Kidney (tissue), 14 donors: ENCODE results near the gene KCTD11. TPM values are rescaled to one million over a fixed set of nuclear protein-coding genes. Genes with fewer than 3 reads are reported as not detected.
A peak's percentile ranks its signal among the peaks of the same experiment; 100 is the strongest.

Experiments used
- DNase-seq, 5 donors: peaks; one replicate each; pipeline ENCODE4 v3.0.0-alpha.2; 2013 to 2020
- FAIRE-seq: peaks from 2 replicates; lab custom pipeline; 2012; peaks lifted over from hg19 to GRCh38; lab: Jason Lieb, UNC
- H3K27ac ChIP-seq, 2 donors: one replicate each; pipeline ENCODE4 v1.7.0; 2013; ENCODE audit warnings: low read depth in 2 of 2, low read length in 2 of 2, inconsistent platforms in 1 of 2
- H3K27me3 ChIP-seq: one replicate; pipeline ENCODE4 v1.7.1; 2013; ENCODE audit warnings: low read length, inconsistent platforms; ENCODE audit not compliant: control insufficient read depth, insufficient read depth
- H3K36me3 ChIP-seq, 3 donors: one replicate each; pipeline versions ENCODE4 v1.7.0 to v1.7.1; 2013; ENCODE audit warnings: low read length in 3 of 3, control low read depth in 1 of 3, inconsistent platforms in 1 of 3; ENCODE audit not compliant: insufficient read depth in 3 of 3, control insufficient read depth in 2 of 3
- H3K4me1 ChIP-seq, 3 donors: one replicate each; pipeline versions ENCODE4 v1.7.0 to v1.7.1; 2013; ENCODE audit warnings: low read length in 3 of 3, inconsistent platforms in 1 of 3, low read depth in 1 of 3; ENCODE audit not compliant: control insufficient read depth in 2 of 3, insufficient read depth in 2 of 3
- H3K4me3 ChIP-seq, 3 donors: one replicate each; pipeline versions ENCODE4 v1.7.0 to v1.8.1; 2013; ENCODE audit warnings: low read length in 3 of 3, control low read depth in 1 of 3, inconsistent platforms in 1 of 3
- H3K9ac ChIP-seq, 3 donors: one replicate each; pipeline versions ENCODE4 v1.7.0 to v1.7.1; 2013; ENCODE audit warnings: low read length in 3 of 3, control low read depth in 1 of 3, inconsistent platforms in 1 of 3
- H3K9me3 ChIP-seq, 3 donors: one replicate each; pipeline versions ENCODE4 v1.7.0 to v1.7.1; 2013; ENCODE audit warnings: low read length in 3 of 3, control low read depth in 1 of 3, inconsistent platforms in 1 of 3; ENCODE audit not compliant: control insufficient read depth in 2 of 3, insufficient read depth in 1 of 3
- CTCF ChIP-seq: IDR thresholded peaks from 3 replicates; pipeline ENCODE4 v1.5.1; 2012; ENCODE audit warnings: mild to moderate bottlenecking, moderate library complexity, borderline replicate concordance; ENCODE audit not compliant: insufficient read depth; ENCODE audit errors: extremely low read depth
- intact Hi-C: fragments of 100-400 bp; cut with DNase I; formaldehyde crosslinking; loops from one replicate; pipeline ENCODE4 v1.11.1; 2022
- polyA plus RNA-seq: library from polyadenylated mRNA; stranded (reverse); fragments of 350-450 nt; fragmentation: Illumina TruSeq; extraction: RNeasy Lipid Tissue Mini Kit (QIAGEN cat#74804); gene quantifications from one replicate; pipeline ENCODE4 v1.2.3, GENCODE V29; 2014; ENCODE audit warnings: low read depth, low replicate concordance; ENCODE audit not compliant: insufficient read depth
- total RNA-seq: library from RNA; stranded (reverse); fragmentation: NEBNext Ultra II Directional; extraction: Animal tissue kit (Norgen Biotek cat#: 25700); gene quantifications from one replicate; pipeline ENCODE4 v1.2.1, GENCODE V29; 2021
- donor health status: control.
- donor health status: control.
- donor health status: control.
- donor health status: control.
- donor health status: control.
- donor health status: DM: yes; HTN: yes; CAD: no.
- donor health status: Normal renal cell carcinoma (clear cell type).

Gene KCTD11
- total and polyA plus RNA-seq, 2 donors from 2014 or later: 7.2 to 14.4 TPM

DNA sequence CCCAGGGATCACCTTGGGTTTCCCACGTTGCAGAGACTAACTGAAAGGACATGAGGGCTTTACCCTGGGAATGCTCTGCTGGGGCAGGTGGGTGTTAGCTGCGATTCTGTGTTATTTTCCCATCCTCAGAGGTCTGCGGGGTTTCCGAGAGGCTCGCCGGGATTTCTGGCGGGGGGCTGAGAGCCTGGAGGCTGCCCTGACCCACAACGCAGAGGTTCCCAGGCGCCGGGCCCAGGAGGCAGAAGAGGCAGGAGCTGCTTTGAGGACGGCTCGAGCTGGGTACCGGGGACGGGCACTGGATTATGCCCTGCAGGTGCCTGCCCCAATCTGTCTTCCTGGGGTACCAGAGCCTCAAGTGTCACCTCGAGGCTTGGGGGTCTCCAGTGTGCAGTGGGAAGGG is 8.7 kb upstream of the KCTD11 start:
- no peak overlapping the region for H3K27ac ChIP-seq
- no peaks in the 10 kb centered on the region for H3K36me3 ChIP-seq
- H3K9ac ChIP-seq: no peak overlapping the region
- DNase-seq: no peak
- H3K9me3 ChIP-seq: no peaks in the 10 kb centered on the region
- FAIRE-seq: no peak
- intact Hi-C loops: no loop called here
- H3K4me1 ChIP-seq: no peaks in the 10 kb centered on the region
- H3K4me3 ChIP-seq: no peak overlapping the region
- H3K27me3 ChIP-seq: no peaks in the 10 kb centered on the region
- TF ChIP-seq CTCF: no peak

DNA sequence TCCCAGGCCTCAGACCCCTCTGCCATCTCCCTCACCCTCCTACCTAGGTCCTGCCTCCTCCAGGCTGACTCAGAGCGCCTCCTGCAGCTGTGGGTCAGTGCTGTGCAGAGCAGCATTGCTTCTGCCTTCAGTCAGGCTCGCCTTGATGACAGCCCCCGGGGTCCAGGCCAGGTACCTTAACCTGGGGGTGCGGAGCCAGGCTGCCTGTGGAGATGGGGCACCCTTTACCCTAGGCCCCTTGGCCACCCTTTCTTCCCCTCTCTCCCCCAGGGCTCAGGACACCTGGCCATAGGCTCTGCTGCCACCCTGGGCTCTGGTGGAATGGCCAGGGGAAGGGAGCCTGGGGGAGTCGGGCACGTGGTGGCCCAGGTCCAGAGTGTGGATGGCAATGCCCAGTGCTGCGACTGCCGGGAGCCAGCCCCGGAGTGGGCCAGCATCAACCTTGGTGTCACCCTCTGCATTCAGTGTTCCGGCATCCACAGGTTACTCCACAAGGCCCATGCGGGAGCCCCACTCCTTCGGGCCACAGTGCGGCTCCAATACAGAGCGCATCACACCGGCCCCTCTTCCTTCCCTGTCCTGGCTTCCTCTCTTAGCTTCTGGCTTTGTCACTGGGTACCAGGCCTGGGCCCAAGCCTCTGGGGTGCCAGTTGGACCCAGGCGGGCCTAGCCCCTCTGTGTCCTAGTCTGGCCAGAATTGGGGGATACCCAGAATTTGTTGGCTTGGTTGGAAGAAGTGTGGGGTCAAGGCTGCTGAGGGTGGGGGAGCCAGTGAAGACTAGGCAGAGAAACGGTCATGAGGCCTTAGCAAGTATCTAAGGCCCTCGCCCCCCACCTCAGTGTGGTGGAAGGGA is 5.0 kb upstream of the KCTD11 start:
- no peak for TF ChIP-seq CTCF
- FAIRE-seq (no peak), DNase-seq (no peak)
- intact Hi-C loops: no loop called here
- Histone ChIP-seq H3K27ac (no peak overlapping the region), H3K36me3 (no peaks in the 10 kb centered on the region), H3K27me3 (no peaks in the 10 kb centered on the region), H3K9ac (no peak overlapping the region), H3K4me1 (peaks cover 3 to 8% (median 4%) of the 10 kb centered on the region in 3 donors), H3K9me3 (no peaks in the 10 kb centered on the region), H3K4me3 (no peak overlapping the region)

DNA sequence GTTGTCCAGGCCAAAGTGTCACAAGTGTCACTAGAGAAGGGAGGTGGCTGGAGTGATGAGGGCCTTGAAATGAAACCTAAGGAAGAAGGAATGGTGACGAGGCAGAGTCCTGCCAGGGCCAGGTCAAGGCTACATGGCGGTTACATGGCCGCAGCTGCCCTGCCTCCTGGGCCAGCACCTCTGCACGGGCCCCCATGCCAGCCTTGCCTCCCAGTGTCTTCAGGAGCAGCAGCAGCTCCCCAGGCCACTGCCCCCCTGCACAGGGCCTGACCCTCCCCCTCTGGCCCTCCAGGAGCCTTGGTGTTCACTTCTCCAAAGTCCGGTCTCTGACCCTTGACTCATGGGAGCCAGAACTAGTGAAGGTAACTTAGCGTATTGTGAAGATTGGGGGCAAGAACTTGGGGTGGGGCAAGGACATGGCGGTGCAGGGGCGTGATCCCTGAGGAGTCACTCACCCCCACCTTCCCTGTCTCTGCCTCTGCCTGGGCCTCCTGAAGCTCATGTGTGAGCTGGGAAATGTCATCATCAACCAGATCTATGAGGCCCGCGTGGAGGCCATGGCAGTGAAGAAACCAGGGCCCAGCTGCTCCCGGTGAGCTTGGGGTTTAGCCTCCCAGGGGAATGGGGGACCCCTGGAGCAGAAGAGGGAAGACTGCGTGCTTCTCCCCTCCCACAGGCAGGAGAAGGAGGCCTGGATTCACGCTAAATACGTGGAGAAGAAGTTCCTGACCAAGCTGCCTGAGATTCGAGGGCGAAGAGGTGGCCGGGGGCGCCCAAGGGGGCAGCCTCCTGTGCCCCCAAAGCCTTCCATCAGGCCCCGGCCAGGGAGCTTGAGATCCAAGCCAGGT is 4.1 kb upstream of the KCTD11 start:
- Histone ChIP-seq H3K27me3 (no peaks in the 10 kb centered on the region), H3K4me3 (no peak overlapping the region), H3K36me3 (no peaks in the 10 kb centered on the region), H3K9me3 (no peaks in the 10 kb centered on the region), H3K9ac (no peak overlapping the region), H3K4me1 (peaks cover 3 to 14% (median 10%) of the 10 kb centered on the region in 3 donors), H3K27ac (no peak overlapping the region)
- TF ChIP-seq CTCF: no peak
- FAIRE-seq (no peak), DNase-seq (peak in 1 of 5 donors; percentile 49)
- intact Hi-C loops: no loop called here
